GM12878 (cell line): ENCODE measurements around the gene AIRE. TPM values are rescaled to one million over a fixed set of nuclear protein-coding genes. Genes with fewer than 3 reads are reported as not detected.

ENCODE experiments used
- ATAC-seq: fragments of 200-7000 bp; cut with Tn5 transposase; 3 replicates; pipeline ENCODE4 v1.9.1; 2020; ENCODE audit warnings: mild to moderate bottlenecking, moderate library complexity
- BruUV-seq: library from RNA; stranded (reverse); fragments of 400-500 nt; replicated peaks from 2 replicates; lab custom pipeline; 2021; lab: Mats Ljungman, UMichigan
- CTCF ChIA-PET: fragments of 300-600 bp; sonication (Branson Sonifier 250); formaldehyde crosslinking; extraction: SDS; loops from one replicate; lab custom pipeline; 2021; ENCODE audit warnings: inconsistent platforms; lab: Yijun Ruan, JAX
- POLR2A ChIA-PET: fragments of 350-600 bp; formaldehyde crosslinking; extraction: SDS; loops from one replicate; lab custom pipeline; 2021; ENCODE audit warnings: inconsistent platforms; lab: Charles Lee
- RAD21 ChIA-PET: fragments of 300-600 bp; sonication (Branson Sonifier 250); formaldehyde crosslinking; loops from one replicate; lab custom pipeline; 2023; ENCODE audit warnings: antibody characterized with exemption; ENCODE audit not compliant: unreplicated experiment; lab: Charles Lee
- SMC1A ChIA-PET: fragments of 300-600 bp; sonication (Branson Sonifier 250); formaldehyde crosslinking; loops from one replicate; lab custom pipeline; 2023; ENCODE audit not compliant: unreplicated experiment, uncharacterized antibody; lab: Charles Lee
- DNase-seq: peaks from one replicate; pipeline ENCODE4 v3.0.0-alpha.2; 2011; ENCODE audit warnings: low read depth, low spot score
- FAIRE-seq: peaks from 3 replicates; lab custom pipeline; 2011; peaks lifted over from hg19 to GRCh38; lab: Jason Lieb, UNC
- H2AFZ ChIP-seq: 2 replicates; pipeline ENCODE4 v1.6.0; 2011; ENCODE audit warnings: low read depth, low read length, control low read depth; ENCODE audit not compliant: control insufficient read depth
- H3K27ac ChIP-seq: 2 replicates; pipeline ENCODE4 v1.5.1; 2011; ENCODE audit warnings: control low read depth; ENCODE audit not compliant: control insufficient read depth, insufficient read depth
- H3K27me3 ChIP-seq, 2 experiments: replicated peaks in 1 of 2; 2 replicates each; pipeline versions ENCODE4 v1.6.0 to v1.6.1; 2011; ENCODE audit warnings: low read length in 1 of 2; ENCODE audit not compliant: control insufficient read depth in 2 of 2, insufficient read depth in 2 of 2
- H3K36me3 ChIP-seq, 2 experiments: 2 replicates each; pipeline ENCODE4 v1.5.1; 2011; ENCODE audit warnings: low read length in 1 of 2; ENCODE audit not compliant: control insufficient read depth in 2 of 2, insufficient read depth in 2 of 2
- H3K4me1 ChIP-seq: 2 replicates; pipeline ENCODE4 v1.6.1; 2011; ENCODE audit warnings: mild to moderate bottlenecking, low read length, moderate library complexity, mixed read lengths; ENCODE audit not compliant: control insufficient read depth, insufficient read depth
- H3K4me2 ChIP-seq: 2 replicates; pipeline ENCODE4 v1.6.0; 2011; ENCODE audit warnings: control low read depth; ENCODE audit not compliant: control insufficient read depth, insufficient read depth
- H3K4me3 ChIP-seq: fragments of 200-600 bp; sonication (generic); 2 replicates; pipeline ENCODE4 v1.5.1; 2016
- H3K79me2 ChIP-seq: 2 replicates; pipeline ENCODE4 v1.6.0; 2011; ENCODE audit warnings: low read length; ENCODE audit not compliant: control insufficient read depth, insufficient read depth
- H3K9ac ChIP-seq: 2 replicates; pipeline ENCODE4 v1.8.0; 2011; ENCODE audit warnings: low read length, control low read depth, mixed read lengths; ENCODE audit not compliant: control insufficient read depth, insufficient read depth
- H3K9me3 ChIP-seq: replicated peaks from 3 replicates; pipeline ENCODE4 v1.5.1; 2011; ENCODE audit warnings: mild to moderate bottlenecking, low read length; ENCODE audit not compliant: control insufficient read depth, insufficient read depth
- H4K20me1 ChIP-seq: 2 replicates; pipeline ENCODE4 v1.6.0; 2011; ENCODE audit not compliant: control insufficient read depth, insufficient read depth
- BRCA1 ChIP-seq: IDR thresholded peaks from 2 replicates; pipeline ENCODE4 v1.6.1; 2011; ENCODE audit warnings: low read depth, low read length, improper control_type of control experiment
- CBFB ChIP-seq: IDR thresholded peaks from 2 replicates; pipeline ENCODE4 v1.6.1; 2016; ENCODE audit warnings: antibody characterized with exemption, low read depth
- CBX3 ChIP-seq: fragments of 200-600 bp; sonication (generic); IDR thresholded peaks from 2 replicates; pipeline ENCODE4 v1.6.1; 2016; ENCODE audit warnings: low read depth, borderline replicate concordance
- HDAC6 ChIP-seq: fragments of 200-600 bp; sonication (generic); IDR thresholded peaks from one replicate; pipeline ENCODE4 v1.8.0; 2017; ENCODE audit warnings: antibody characterized with exemption; ENCODE audit not compliant: unreplicated experiment
- KDM1A ChIP-seq: fragments of 200-600 bp; sonication (generic); IDR thresholded peaks from 2 replicates; pipeline ENCODE4 v1.6.1; 2016; ENCODE audit warnings: borderline replicate concordance
- MAX ChIP-seq: IDR thresholded peaks from 2 replicates; pipeline ENCODE4 v1.6.1; 2012; ENCODE audit warnings: low read depth, low read length, improper control_type of control experiment
- NBN ChIP-seq: fragments of 450-650 bp; IDR thresholded peaks from 2 replicates; pipeline ENCODE4 v1.6.1; 2016
- NFIC ChIP-seq: IDR thresholded peaks from 2 replicates; pipeline ENCODE4 v1.6.1; 2012; ENCODE audit warnings: low read depth, mild to moderate bottlenecking, inconsistent platforms, low read length, moderate library complexity
- RAD21 ChIP-seq: IDR thresholded peaks from 2 replicates; pipeline ENCODE4 v1.6.1; 2011; ENCODE audit warnings: mild to moderate bottlenecking, low read depth, low read length, moderate library complexity; ENCODE audit not compliant: insufficient read depth
- ZNF622 ChIP-seq: fragments of 450-650 bp; IDR thresholded peaks from 2 replicates; pipeline ENCODE4 v1.6.1; 2017; ENCODE audit warnings: mild to moderate bottlenecking, inconsistent platforms
- WGBS: methylation state at CpG from one replicate; pipeline ENCODE4 v1.1.6; 2016; ENCODE audit warnings: low lambda C conversion rate; ENCODE audit not compliant: insufficient replicate concordance, insufficient coverage; ENCODE audit errors: missing lambda C conversion rate; 5-methylcytosine and 5-hydroxymethylcytosine counted together
- in situ Hi-C: fragments of 300-500 bp; cut with MboI; formaldehyde crosslinking; loops from 9 replicates; pipeline ENCODE4 v1.14.3; 2018; ENCODE audit warnings: mixed read lengths
- intact Hi-C: fragments of 100-400 bp; cut with micrococcal nuclease; formaldehyde crosslinking; loops from one replicate; pipeline ENCODE4 v1.14.2; 2022; ENCODE audit not compliant: unreplicated experiment
- polyA plus RNA-seq, 11 experiments: library from polyadenylated mRNA; depleted of rRNA in 4 of 11; unstranded in 6 of 11; stranded (reverse) in 5 of 11; fragments of >200 nt; fragmentation: Nextera tagmentation in 4 of 11; fragmentation: Illumina TruSeq in 1 of 11; extraction: Ambion mirVana in 4 of 11; extraction: Trizol in 1 of 11; gene quantifications; 1 replicate in 1 of 11; 2 replicates in 10 of 11; pipeline versions ENCODE4 v1.2.1 to v1.2.3, GENCODE V29; 2011 to 2016; ENCODE audit warnings: inconsistent platforms in 2 of 11, missing spikeins in 2 of 11, low read depth in 1 of 11
- total RNA-seq, 4 experiments: library from RNA; depleted of rRNA in 3 of 4; stranded (reverse); fragments of >200 nt in 3 of 4; fragmentation: Illumina TruSeq in 1 of 4; extraction: Trizol in 1 of 4; gene quantifications; 2 replicates each; pipeline versions ENCODE4 v1.2.1 to v1.2.3, GENCODE V29; 2013 to 2021
- TF ChIP-seq, protein P1 (sequence below): fragments of 450-650 bp; IDR thresholded peaks from 2 replicates; pipeline ENCODE4 v1.6.1; 2016; ENCODE audit warnings: mild to moderate bottlenecking
- TF ChIP-seq, protein P2 (sequence below): IDR thresholded peaks from 2 replicates; pipeline ENCODE4 v1.6.1; 2011; ENCODE audit warnings: mild to moderate bottlenecking, low read depth, low read length, moderate library complexity; ENCODE audit not compliant: insufficient replicate concordance
- TF ChIP-seq, protein P3 (sequence below): fragments of 450-650 bp; formaldehyde crosslinking; IDR thresholded peaks from 2 replicates; pipeline ENCODE4 v1.4.0; 2022; ENCODE audit warnings: mild to moderate bottlenecking, moderate library complexity

The AIRE gene
- total and polyA plus RNA-seq, 10 of the 15 experiments (the other 5 are each of a cell fraction or from before 2014, with no cell fraction given), result 0.05 to 0.10 TPM; not detected in 8

DNA sequence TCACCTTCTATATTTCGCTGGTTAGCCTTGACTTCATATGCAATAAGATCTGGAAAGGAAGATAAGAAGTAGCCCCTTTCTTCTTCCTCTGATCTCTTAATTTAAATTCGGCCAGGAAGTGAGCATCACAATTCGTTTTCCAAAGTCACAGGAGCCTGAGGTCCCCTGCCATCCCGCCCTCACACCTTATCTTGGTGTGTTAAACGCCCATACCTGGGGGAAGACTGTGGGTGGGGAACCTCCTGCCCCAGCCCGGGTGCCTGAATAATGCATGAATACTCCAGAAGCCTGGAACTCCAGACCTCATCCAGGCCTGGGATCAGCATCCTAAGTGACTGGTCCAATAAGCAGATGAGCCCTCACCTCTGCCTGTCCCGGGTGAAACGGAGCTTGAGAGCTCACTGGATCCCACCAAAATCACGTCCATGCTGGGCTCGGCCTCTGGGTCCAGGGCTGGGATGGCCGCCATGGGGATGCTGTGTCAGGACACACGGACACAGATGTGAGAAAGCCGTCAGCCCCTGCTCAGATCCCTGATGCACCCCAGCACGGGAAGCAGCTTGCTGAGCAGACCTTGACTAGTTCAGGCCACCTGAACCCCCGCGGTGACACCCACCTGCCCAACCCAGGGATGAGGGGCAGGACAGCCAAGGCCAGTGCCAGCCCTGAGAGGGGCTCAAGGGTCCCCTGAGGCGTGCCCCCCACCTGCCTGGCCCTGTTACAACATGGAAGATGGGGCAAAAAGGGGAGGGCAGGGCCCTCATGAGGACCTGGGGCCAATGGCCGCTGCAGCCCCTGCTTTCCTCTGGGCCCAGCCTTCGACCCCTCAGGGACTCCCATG is 24.7 kb upstream of the AIRE start (continued):
- TF ChIP-seq, protein P1, sequence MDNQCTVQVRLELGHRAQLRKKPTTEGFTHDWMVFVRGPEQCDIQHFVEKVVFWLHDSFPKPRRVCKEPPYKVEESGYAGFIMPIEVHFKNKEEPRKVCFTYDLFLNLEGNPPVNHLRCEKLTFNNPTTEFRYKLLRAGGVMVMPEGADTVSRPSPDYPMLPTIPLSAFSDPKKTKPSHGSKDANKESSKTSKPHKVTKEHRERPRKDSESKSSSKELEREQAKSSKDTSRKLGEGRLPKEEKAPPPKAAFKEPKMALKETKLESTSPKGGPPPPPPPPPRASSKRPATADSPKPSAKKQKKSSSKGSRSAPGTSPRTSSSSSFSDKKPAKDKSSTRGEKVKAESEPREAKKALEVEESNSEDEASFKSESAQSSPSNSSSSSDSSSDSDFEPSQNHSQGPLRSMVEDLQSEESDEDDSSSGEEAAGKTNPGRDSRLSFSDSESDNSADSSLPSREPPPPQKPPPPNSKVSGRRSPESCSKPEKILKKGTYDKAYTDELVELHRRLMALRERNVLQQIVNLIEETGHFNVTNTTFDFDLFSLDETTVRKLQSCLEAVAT, result no peak

- Histone ChIP-seq H3K27ac (no peak within 1 kb of the TSS), H3K4me2 (no peak within 1 kb of the TSS), H3K27me3 (no peaks in the 10 kb centered on the region), H3K9me3 (no peaks in the 10 kb centered on the region), H2AFZ (no peak within 1 kb of the TSS), H3K4me1 (no peaks in the 10 kb centered on the region; the same call in 1 of the 2 replicates), H3K9ac (no peak within 1 kb of the TSS), H3K79me2 (no peaks in the 10 kb centered on the region), H3K36me3 (no peaks in the 10 kb centered on the region), H4K20me1 (no peaks in the 10 kb centered on the region), H3K4me3 (no peak within 1 kb of the TSS)
- ChIA-PET CTCF (no interaction called here), SMC1A (interaction anchor here (1.2 kb wide), 1 partner anchor 35 kb away, joined by 3 read pairs; no protein-coding TSS in a partner anchor), POLR2A (no interaction called here), RAD21 (no interaction called here)
- FAIRE-seq, result no peak
- no TSS peak for BruUV-seq
- in situ Hi-C loops, result no loop called here
- ATAC-seq, result no peak
- intact Hi-C loops, result no loop called here
- WGBS, result 66% methylated on average over 12 of the region's 19 CpGs
- no peak for DNase-seq
- TF ChIP-seq, protein P2, sequence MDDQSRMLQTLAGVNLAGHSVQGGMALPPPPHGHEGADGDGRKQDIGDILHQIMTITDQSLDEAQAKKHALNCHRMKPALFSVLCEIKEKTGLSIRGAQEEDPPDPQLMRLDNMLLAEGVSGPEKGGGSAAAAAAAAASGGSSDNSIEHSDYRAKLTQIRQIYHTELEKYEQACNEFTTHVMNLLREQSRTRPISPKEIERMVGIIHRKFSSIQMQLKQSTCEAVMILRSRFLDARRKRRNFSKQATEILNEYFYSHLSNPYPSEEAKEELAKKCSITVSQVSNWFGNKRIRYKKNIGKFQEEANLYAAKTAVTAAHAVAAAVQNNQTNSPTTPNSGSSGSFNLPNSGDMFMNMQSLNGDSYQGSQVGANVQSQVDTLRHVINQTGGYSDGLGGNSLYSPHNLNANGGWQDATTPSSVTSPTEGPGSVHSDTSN, result no peak
- TF ChIP-seq CBFB (no peak), CBX3 (no peak), HDAC6 (no peak), BRCA1 (no peak), ZNF622 (no peak), MAX (no peak), RAD21 (no peak), NFIC (no peak), NBN (no peak), KDM1A (no peak)
- TF ChIP-seq, protein P3, sequence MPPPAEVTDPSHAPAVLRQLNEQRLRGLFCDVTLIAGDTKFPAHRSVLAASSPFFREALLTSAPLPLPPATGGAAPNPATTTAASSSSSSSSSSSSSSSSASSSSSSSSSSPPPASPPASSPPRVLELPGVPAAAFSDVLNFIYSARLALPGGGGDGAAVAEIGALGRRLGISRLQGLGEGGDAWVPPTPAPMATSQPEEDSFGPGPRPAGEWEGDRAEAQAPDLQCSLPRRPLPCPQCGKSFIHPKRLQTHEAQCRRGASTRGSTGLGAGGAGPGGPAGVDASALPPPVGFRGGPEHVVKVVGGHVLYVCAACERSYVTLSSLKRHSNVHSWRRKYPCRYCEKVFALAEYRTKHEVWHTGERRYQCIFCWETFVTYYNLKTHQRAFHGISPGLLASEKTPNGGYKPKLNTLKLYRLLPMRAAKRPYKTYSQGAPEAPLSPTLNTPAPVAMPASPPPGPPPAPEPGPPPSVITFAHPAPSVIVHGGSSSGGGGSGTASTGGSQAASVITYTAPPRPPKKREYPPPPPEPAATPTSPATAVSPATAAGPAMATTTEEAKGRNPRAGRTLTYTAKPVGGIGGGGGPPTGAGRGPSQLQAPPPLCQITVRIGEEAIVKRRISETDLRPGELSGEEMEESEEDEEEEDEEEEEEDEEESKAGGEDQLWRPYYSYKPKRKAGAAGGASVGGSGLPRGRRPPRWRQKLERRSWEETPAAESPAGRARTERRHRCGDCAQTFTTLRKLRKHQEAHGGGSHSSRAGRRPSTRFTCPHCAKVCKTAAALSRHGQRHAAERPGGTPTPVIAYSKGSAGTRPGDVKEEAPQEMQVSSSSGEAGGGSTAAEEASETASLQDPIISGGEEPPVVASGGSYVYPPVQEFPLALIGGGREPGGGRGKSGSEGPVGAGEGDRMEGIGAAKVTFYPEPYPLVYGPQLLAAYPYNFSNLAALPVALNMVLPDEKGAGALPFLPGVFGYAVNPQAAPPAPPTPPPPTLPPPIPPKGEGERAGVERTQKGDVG (CRISPR knock-in tag), result no peak
- TF ChIP-seq, protein P1, result no peak
Observed at GRCh38 chr21:44261675-44262295, 23.9 kb upstream of the AIRE start, which contains the start of gene DNMT3L. Gene DNMT3L (minus strand): TSS chr21:44261897. CDS start chr21:44261259, 638 bp downstream.
